B cell (primary cell): ENCODE results near the gene TNRC6A. TPM values are rescaled to one million over a fixed set of nuclear protein-coding genes. Genes with fewer than 3 reads are reported as not detected.

ENCODE experiments used
- ATAC-seq: fragments of 200-7000 bp; cut with Tn5 transposase; one replicate; pipeline ENCODE4 v1.10.0; 2021; ENCODE audit warnings: low read depth, mild to moderate bottlenecking, moderate number of reproducible peaks, moderate library complexity
- CTCF ChIA-PET: fragments of 350-600 bp; sonication (Branson Sonifier 250); formaldehyde crosslinking; loops from one replicate; lab custom pipeline; 2021; ENCODE audit warnings: antibody characterized with exemption, inconsistent platforms; lab: Charles Lee
- POLR2A ChIA-PET: fragments of 350-600 bp; sonication (Branson Sonifier 250); formaldehyde crosslinking; loops from one replicate; lab custom pipeline; 2021; ENCODE audit warnings: antibody characterized with exemption; lab: Charles Lee
- DNase-seq: peaks from one replicate; pipeline ENCODE4 v3.0.0; 2013
- H2AFZ ChIP-seq: 2 replicates; pipeline ENCODE4 v1.6.1; 2012; ENCODE audit warnings: mild to moderate bottlenecking, low read depth, low read length; ENCODE audit not compliant: insufficient read depth, poor library complexity, severe bottlenecking
- H3K27ac ChIP-seq, 2 donors: 1 replicate in 1 of 2; 2 replicates in 1 of 2; pipeline ENCODE4 v1.5.1; 2012 to 2013; ENCODE audit warnings: low read length in 2 of 2, mild to moderate bottlenecking in 2 of 2, moderate library complexity in 1 of 2
- H3K27me3 ChIP-seq, 4 experiments: fragments of 200-600 bp in 1 of 4; sonication (generic) in 1 of 4; replicated peaks in 1 of 4; 1 replicate in 2 of 4; 2 replicates in 2 of 4; pipeline versions ENCODE4 v1.6.1 to v1.7.0; 2013 to 2016; ENCODE audit warnings: low read length in 3 of 4, mild to moderate bottlenecking in 2 of 4, mixed read lengths in 1 of 4, moderate library complexity in 1 of 4; ENCODE audit not compliant: insufficient read depth in 4 of 4, control insufficient read depth in 3 of 4; ENCODE audit errors: control extremely low read depth in 1 of 4
- H3K36me3 ChIP-seq, 2 experiments: replicated peaks in 1 of 2; 1 replicate in 1 of 2; 2 replicates in 1 of 2; pipeline versions ENCODE4 v1.6.1 to v1.7.1; 2013; ENCODE audit warnings: low read length in 1 of 2; ENCODE audit not compliant: insufficient read depth in 2 of 2, control insufficient read depth in 1 of 2; ENCODE audit errors: control extremely low read depth in 1 of 2, extremely low read depth in 1 of 2
- H3K4me1 ChIP-seq, 2 donors: fragments of 200-600 bp in 1 of 2; sonication (generic) in 1 of 2; 1 replicate in 1 of 2; 2 replicates in 1 of 2; pipeline versions ENCODE4 v1.5.1 to v1.6.1; 2013 to 2017; ENCODE audit warnings: low read length in 2 of 2; ENCODE audit not compliant: control insufficient read depth in 2 of 2, insufficient read depth in 2 of 2
- H3K4me2 ChIP-seq: replicated peaks from 2 replicates; pipeline ENCODE3; 2012; ENCODE audit warnings: mild to moderate bottlenecking, low read depth, low read length; ENCODE audit not compliant: poor library complexity, severe bottlenecking
- H3K4me3 ChIP-seq, 5 experiments: fragments of 200-600 bp in 1 of 5; sonication (generic) in 1 of 5; 1 replicate in 3 of 5; 2 replicates in 2 of 5; pipeline versions ENCODE4 v1.5.1 to v1.7.0; 2011 to 2016; ENCODE audit warnings: low read length in 4 of 5, mild to moderate bottlenecking in 4 of 5, low read depth in 2 of 5, control low read depth in 1 of 5, moderate library complexity in 1 of 5; ENCODE audit not compliant: insufficient read depth in 1 of 5; ENCODE audit errors: control extremely low read depth in 1 of 5, extremely low read depth in 1 of 5
- H3K79me2 ChIP-seq: fragments of 200-600 bp; sonication (generic); one replicate; pipeline ENCODE4 v1.6.0; 2016; ENCODE audit warnings: low read length; ENCODE audit not compliant: control insufficient read depth, insufficient read depth
- H3K9ac ChIP-seq: fragments of 200-600 bp; sonication (generic); 2 replicates; pipeline ENCODE4 v1.6.1; 2017; ENCODE audit warnings: mild to moderate bottlenecking, low read length, moderate library complexity
- H3K9me3 ChIP-seq, 3 donors: one replicate each; pipeline versions ENCODE4 v1.6.1 to v1.7.1; 2013; ENCODE audit warnings: low read length in 2 of 3; ENCODE audit not compliant: control insufficient read depth in 2 of 3, insufficient read depth in 1 of 3; ENCODE audit errors: control extremely low read depth in 1 of 3
- H4K20me1 ChIP-seq: 2 replicates; pipeline ENCODE4 v1.6.0; 2012; ENCODE audit warnings: mild to moderate bottlenecking, low read length; ENCODE audit not compliant: insufficient read depth, control insufficient read depth, poor library complexity, severe bottlenecking
- H3K27ac Mint-ChIP-seq: one replicate; pipeline ENCODE4 v1.8.0; 2021; ENCODE audit warnings: mixed read lengths
- H3K27me3 Mint-ChIP-seq: one replicate; pipeline ENCODE4 v1.8.0; 2021; ENCODE audit warnings: mixed read lengths
- H3K4me1 Mint-ChIP-seq: one replicate; pipeline ENCODE4 v1.8.0; 2021; ENCODE audit warnings: mixed read lengths
- H3K4me3 Mint-ChIP-seq: one replicate; pipeline ENCODE4 v1.8.0; 2021; ENCODE audit warnings: mixed read lengths
- H3K9me3 Mint-ChIP-seq: one replicate; pipeline ENCODE4 v1.8.0; 2022; ENCODE audit warnings: mixed read lengths; ENCODE audit not compliant: insufficient read depth
- EZH2 ChIP-seq: IDR thresholded peaks from 2 replicates; pipeline ENCODE4 v1.6.1; 2012; ENCODE audit warnings: borderline replicate concordance, low read depth, mild to moderate bottlenecking, moderate library complexity, low read length; ENCODE audit not compliant: insufficient read depth, poor library complexity, severe bottlenecking
- WGBS: methylation state at CpG from one replicate; pipeline ENCODE4 v1.1.5; 2013; ENCODE audit warnings: missing lambda C conversion rate; ENCODE audit not compliant: insufficient coverage; 5-methylcytosine and 5-hydroxymethylcytosine counted together
- intact Hi-C: fragments of 100-400 bp; cut with micrococcal nuclease; formaldehyde crosslinking; loops from one replicate; pipeline ENCODE4 v1.10.0; 2022
- polyA plus RNA-seq: library from polyadenylated mRNA; depleted of rRNA; stranded (reverse); fragments of >200 nt; gene quantifications from 2 replicates; pipeline ENCODE4 v1.2.3, GENCODE V29; 2012
- total RNA-seq, 2 donors: library from RNA; stranded (reverse); fragments of 120-200 nt in 1 of 2; gene quantifications; 1 replicate in 1 of 2; 2 replicates in 1 of 2; pipeline versions ENCODE4 v1.2.3 to v1.2.4, GENCODE V29; 2013 to 2022
- TF ChIP-seq, protein P1 (sequence below): fragments of 200-600 bp; IDR thresholded peaks from one replicate; pipeline ENCODE4 v1.8.0; 2022; ENCODE audit warnings: antibody characterized with exemption, mild to moderate bottlenecking

The TNRC6A gene
- total and polyA plus RNA-seq, 2 donors (not counting 1 experiment from before 2014, with no cell fraction given), result 79.3 to 104 TPM

DNA sequence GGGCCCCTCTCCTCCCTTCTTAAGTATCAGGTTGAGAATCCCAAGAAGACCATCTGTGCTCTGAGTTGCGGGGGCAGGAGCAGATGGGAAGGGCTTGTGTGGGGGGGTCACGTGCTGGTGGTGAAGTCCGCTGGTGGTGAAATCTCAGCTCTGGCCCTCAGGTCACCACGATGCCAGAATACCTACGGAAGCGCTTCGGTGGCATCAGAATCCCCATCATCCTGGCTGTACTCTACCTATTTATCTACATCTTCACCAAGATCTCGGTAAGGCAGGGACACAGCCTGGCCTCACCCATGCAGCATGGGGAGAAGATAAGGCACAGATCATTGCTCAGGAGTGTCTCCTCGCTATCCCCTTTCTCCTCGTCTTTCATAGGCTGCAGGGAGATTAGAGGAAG, 146.0 kb downstream of the TNRC6A start:
- H3K9ac ChIP-seq, result no peak overlapping the region
- TF ChIP-seq EZH2, result no peak
- TF ChIP-seq, protein P1, sequence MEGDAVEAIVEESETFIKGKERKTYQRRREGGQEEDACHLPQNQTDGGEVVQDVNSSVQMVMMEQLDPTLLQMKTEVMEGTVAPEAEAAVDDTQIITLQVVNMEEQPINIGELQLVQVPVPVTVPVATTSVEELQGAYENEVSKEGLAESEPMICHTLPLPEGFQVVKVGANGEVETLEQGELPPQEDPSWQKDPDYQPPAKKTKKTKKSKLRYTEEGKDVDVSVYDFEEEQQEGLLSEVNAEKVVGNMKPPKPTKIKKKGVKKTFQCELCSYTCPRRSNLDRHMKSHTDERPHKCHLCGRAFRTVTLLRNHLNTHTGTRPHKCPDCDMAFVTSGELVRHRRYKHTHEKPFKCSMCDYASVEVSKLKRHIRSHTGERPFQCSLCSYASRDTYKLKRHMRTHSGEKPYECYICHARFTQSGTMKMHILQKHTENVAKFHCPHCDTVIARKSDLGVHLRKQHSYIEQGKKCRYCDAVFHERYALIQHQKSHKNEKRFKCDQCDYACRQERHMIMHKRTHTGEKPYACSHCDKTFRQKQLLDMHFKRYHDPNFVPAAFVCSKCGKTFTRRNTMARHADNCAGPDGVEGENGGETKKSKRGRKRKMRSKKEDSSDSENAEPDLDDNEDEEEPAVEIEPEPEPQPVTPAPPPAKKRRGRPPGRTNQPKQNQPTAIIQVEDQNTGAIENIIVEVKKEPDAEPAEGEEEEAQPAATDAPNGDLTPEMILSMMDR, result no peak
- H3K27ac ChIP-seq, result no peak overlapping the region
- peaks cover 0 to 12% (median 0%) of the 10 kb centered on the region in 3 donors for H3K9me3 ChIP-seq
- no peak overlapping the region for H3K4me3 ChIP-seq
- no peaks in the 10 kb centered on the region for H3K4me1 ChIP-seq
- no peaks in the 10 kb centered on the region for H3K36me3 ChIP-seq
- H3K79me2 ChIP-seq, result no peaks in the 10 kb centered on the region
- CTCF ChIA-PET, result no interaction called here
- POLR2A ChIA-PET, result no interaction called here
- ATAC-seq (no peak), DNase-seq (no peak)
- H4K20me1 ChIP-seq, result no peaks in the 10 kb centered on the region
- intact Hi-C loops, result no loop called here
- Mint-ChIP-seq H3K4me3 (no peak overlapping the region), H3K4me1 (no peaks in the 10 kb centered on the region), H3K27ac (no peak overlapping the region), H3K27me3 (peaks cover 15% of the 10 kb centered on the region), H3K9me3 (no peaks in the 10 kb centered on the region)
- H2AFZ ChIP-seq, result no peak overlapping the region
- no peak overlapping the region for H3K4me2 ChIP-seq
- 72% methylated on average over 2 of the region's 10 CpGs for WGBS
- no peaks in the 10 kb centered on the region for H3K27me3 ChIP-seq

Other genes starting within 250 kb of the TNRC6A start
- gene RBBP6, start 190.1 kb upstream of the TNRC6A start, total RNA-seq, result 132 and 139 TPM in 2 replicates
- 107 and 174 TPM in 2 replicates for gene RBBP6, start 190.1 kb upstream of the TNRC6A start, polyA plus RNA-seq
- 0.62 and 1.1 TPM in 2 replicates for gene SLC5A11, start 116.3 kb downstream of the TNRC6A start, total RNA-seq
- gene SLC5A11, start 116.3 kb downstream of the TNRC6A start, polyA plus RNA-seq, result 0.84 and 2.1 TPM in 2 replicates